Kidney (tissue), 14 donors: Measurements from ENCODE around the gene SPATA22. TPM values are rescaled to one million over a fixed set of nuclear protein-coding genes. Genes with fewer than 3 reads are reported as not detected.

Experiments used
- DNase-seq, 5 donors: peaks; one replicate each; pipeline ENCODE4 v3.0.0-alpha.2; 2013 to 2020
- FAIRE-seq: peaks from 2 replicates; lab custom pipeline; 2012; peaks lifted over from hg19 to GRCh38; lab: Jason Lieb, UNC
- H3K27ac ChIP-seq, 2 donors: one replicate each; pipeline ENCODE4 v1.7.0; 2013; ENCODE audit warnings: low read depth in 2 of 2, low read length in 2 of 2, inconsistent platforms in 1 of 2
- H3K27me3 ChIP-seq: one replicate; pipeline ENCODE4 v1.7.1; 2013; ENCODE audit warnings: low read length, inconsistent platforms; ENCODE audit not compliant: control insufficient read depth, insufficient read depth
- H3K36me3 ChIP-seq, 3 donors: one replicate each; pipeline versions ENCODE4 v1.7.0 to v1.7.1; 2013; ENCODE audit warnings: low read length in 3 of 3, control low read depth in 1 of 3, inconsistent platforms in 1 of 3; ENCODE audit not compliant: insufficient read depth in 3 of 3, control insufficient read depth in 2 of 3
- H3K4me1 ChIP-seq, 3 donors: one replicate each; pipeline versions ENCODE4 v1.7.0 to v1.7.1; 2013; ENCODE audit warnings: low read length in 3 of 3, inconsistent platforms in 1 of 3, low read depth in 1 of 3; ENCODE audit not compliant: control insufficient read depth in 2 of 3, insufficient read depth in 2 of 3
- H3K4me3 ChIP-seq, 3 donors: one replicate each; pipeline versions ENCODE4 v1.7.0 to v1.8.1; 2013; ENCODE audit warnings: low read length in 3 of 3, control low read depth in 1 of 3, inconsistent platforms in 1 of 3
- H3K9ac ChIP-seq, 3 donors: one replicate each; pipeline versions ENCODE4 v1.7.0 to v1.7.1; 2013; ENCODE audit warnings: low read length in 3 of 3, control low read depth in 1 of 3, inconsistent platforms in 1 of 3
- H3K9me3 ChIP-seq, 3 donors: one replicate each; pipeline versions ENCODE4 v1.7.0 to v1.7.1; 2013; ENCODE audit warnings: low read length in 3 of 3, control low read depth in 1 of 3, inconsistent platforms in 1 of 3; ENCODE audit not compliant: control insufficient read depth in 2 of 3, insufficient read depth in 1 of 3
- intact Hi-C: fragments of 100-400 bp; cut with DNase I; formaldehyde crosslinking; loops from one replicate; pipeline ENCODE4 v1.11.1; 2022
- polyA plus RNA-seq: library from polyadenylated mRNA; stranded (reverse); fragments of 350-450 nt; fragmentation: Illumina TruSeq; extraction: RNeasy Lipid Tissue Mini Kit (QIAGEN cat#74804); gene quantifications from one replicate; pipeline ENCODE4 v1.2.3, GENCODE V29; 2014; ENCODE audit warnings: low read depth, low replicate concordance; ENCODE audit not compliant: insufficient read depth
- total RNA-seq: library from RNA; stranded (reverse); fragmentation: NEBNext Ultra II Directional; extraction: Animal tissue kit (Norgen Biotek cat#: 25700); gene quantifications from one replicate; pipeline ENCODE4 v1.2.1, GENCODE V29; 2021
- TF ChIP-seq, protein P1 (sequence below): IDR thresholded peaks from 3 replicates; pipeline ENCODE4 v1.5.1; 2012; ENCODE audit warnings: mild to moderate bottlenecking, moderate library complexity, borderline replicate concordance; ENCODE audit not compliant: insufficient read depth; ENCODE audit errors: extremely low read depth
- donor health status: control.
- donor health status: control.
- donor health status: control.
- donor health status: control.
- donor health status: control.
- donor health status: DM: yes; HTN: yes; CAD: no.
- donor health status: Normal renal cell carcinoma (clear cell type).

Gene SPATA22
- total and polyA plus RNA-seq, 2 donors from 2014 or later, result 0.31 TPM; not detected in 1

DNA sequence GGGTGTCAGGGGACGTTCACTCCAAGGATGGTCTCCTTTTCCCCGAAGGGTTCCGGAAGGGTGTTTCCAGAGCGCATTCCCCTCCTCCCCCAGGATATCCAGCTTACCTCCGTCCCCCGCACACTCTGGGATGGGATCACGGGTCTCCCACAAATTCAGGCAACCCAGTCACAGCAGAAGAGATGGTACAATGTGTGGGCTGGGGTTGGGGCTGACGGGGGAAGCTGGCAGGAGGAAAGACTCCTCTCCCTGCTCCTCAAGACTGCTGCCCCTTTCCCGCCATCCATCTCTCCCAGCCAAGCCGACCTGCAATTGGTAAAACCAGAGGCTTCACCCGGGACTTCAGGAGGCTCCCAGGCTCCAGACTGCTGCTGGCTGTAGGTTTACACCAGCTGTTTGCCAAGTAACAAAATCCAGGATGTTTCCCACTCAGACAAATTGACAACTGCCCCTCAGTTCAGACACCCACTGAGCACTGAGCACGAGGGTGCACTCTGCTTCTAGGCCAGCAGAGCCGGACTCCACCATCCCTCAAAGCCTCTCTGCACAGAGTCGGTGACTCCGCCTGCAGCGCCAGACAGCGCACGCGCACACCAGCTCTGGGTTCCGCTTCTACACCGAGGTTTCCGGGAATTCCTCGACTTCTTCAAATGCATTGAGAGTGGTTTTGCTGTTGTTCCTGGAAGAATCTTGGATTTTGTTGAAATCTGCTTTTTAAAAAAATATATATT is 41.9 kb upstream of the SPATA22 start:
- Histone ChIP-seq H3K9ac (peak overlapping the region in 1 of 3 donors; percentile 10), H3K27me3 (no peaks in the 10 kb centered on the region), H3K4me3 (no peak overlapping the region), H3K27ac (peak overlapping the region in 1 of 2 donors; percentile 69), H3K36me3 (no peaks in the 10 kb centered on the region), H3K9me3 (no peaks in the 10 kb centered on the region), H3K4me1 (no peaks in the 10 kb centered on the region)
- TF ChIP-seq, protein P1, sequence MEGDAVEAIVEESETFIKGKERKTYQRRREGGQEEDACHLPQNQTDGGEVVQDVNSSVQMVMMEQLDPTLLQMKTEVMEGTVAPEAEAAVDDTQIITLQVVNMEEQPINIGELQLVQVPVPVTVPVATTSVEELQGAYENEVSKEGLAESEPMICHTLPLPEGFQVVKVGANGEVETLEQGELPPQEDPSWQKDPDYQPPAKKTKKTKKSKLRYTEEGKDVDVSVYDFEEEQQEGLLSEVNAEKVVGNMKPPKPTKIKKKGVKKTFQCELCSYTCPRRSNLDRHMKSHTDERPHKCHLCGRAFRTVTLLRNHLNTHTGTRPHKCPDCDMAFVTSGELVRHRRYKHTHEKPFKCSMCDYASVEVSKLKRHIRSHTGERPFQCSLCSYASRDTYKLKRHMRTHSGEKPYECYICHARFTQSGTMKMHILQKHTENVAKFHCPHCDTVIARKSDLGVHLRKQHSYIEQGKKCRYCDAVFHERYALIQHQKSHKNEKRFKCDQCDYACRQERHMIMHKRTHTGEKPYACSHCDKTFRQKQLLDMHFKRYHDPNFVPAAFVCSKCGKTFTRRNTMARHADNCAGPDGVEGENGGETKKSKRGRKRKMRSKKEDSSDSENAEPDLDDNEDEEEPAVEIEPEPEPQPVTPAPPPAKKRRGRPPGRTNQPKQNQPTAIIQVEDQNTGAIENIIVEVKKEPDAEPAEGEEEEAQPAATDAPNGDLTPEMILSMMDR, result no peak
- DNase-seq, result no peak
- no peak for FAIRE-seq
- intact Hi-C loops, result no loop called here

DNA sequence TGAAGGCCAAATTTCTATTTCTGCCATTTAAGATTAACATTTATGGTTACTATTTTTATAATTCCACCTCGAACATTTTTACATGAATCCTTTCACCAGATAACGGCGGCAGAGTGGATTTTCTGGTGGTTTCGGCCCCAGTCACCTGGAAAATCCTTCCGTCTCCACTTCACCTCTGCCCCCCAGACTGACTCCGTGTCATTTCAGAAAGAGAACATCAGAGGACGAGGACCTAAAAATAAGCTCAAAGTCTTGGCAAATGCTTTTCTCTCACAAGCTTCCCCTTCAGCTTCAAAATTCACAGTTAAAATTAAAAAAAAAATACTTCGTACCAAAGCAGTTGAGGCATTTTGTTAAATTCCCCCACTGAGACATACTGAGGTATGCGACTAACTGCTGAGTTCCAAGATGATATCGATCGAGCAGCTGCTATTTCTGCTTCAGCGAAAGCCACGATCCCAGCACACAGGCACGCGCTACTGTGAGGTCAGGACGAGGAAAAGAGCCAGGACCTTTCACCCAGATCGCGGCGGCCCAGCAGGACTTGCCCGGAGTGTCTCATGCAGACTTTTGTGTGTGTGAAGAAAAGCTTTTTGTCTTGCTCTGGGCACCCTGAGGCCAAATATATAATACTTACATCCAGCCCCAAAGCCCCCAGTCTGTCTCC is 41.0 kb upstream of the SPATA22 start:
- Histone ChIP-seq H3K9me3 (peaks cover 0 to 1% (median 0%) of the 10 kb centered on the region in 3 donors), H3K4me1 (no peaks in the 10 kb centered on the region), H3K9ac (no peak overlapping the region), H3K27ac (peak overlapping the region; percentile 34 to 69), H3K4me3 (no peak overlapping the region), H3K27me3 (no peaks in the 10 kb centered on the region), H3K36me3 (no peaks in the 10 kb centered on the region)
- TF ChIP-seq, protein P1, result no peak
- peak in 3 of 5 donors; percentile 26 to 79 (median 52) for DNase-seq
- no peak for FAIRE-seq
- intact Hi-C loops, result no loop called here

DNA sequence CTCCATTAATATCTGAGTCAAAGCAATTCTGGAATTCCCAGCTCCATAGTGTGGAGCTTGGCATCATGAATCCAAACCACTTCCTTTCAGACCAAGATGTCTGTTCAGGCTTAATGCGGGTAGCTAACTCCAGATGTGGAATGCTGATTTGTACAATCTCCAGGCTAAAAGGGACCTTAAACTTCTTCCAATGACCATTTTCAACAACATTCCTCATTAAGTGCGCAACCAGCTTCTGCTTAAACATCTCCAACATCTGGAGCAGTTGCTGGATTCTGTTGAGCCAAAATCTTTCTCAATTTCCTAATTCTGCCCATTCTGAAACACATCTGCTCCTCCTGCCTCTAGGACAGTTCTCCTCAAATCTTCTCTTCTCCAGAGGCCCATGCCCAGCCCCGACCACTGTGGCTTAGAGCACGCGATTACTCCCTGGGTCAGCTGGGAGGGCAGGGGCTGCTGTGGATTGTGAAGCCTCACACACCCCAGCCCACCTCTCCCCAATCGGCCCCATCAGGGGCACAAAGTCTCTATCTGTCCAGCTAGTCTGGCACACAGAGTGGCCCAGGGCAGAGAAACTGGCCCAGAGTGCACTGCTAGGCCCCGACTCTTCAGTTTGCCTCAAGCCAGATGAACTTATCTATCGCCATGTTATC is 40.4 kb upstream of the SPATA22 start:
- Histone ChIP-seq H3K36me3 (no peaks in the 10 kb centered on the region), H3K9ac (no peak overlapping the region), H3K4me3 (no peak overlapping the region), H3K4me1 (no peaks in the 10 kb centered on the region), H3K9me3 (peaks cover 0 to 3% (median 0%) of the 10 kb centered on the region in 3 donors), H3K27ac (peak overlapping the region; percentile 26 to 68), H3K27me3 (no peaks in the 10 kb centered on the region)
- TF ChIP-seq, protein P1, result no peak
- FAIRE-seq, result no peak
- no peak for DNase-seq
- intact Hi-C loops, result no loop called here
